AG04450 (cell line): ENCODE data around the gene ZNF296. TPM values are rescaled to one million over a fixed set of nuclear protein-coding genes. Genes with fewer than 3 reads are reported as not detected.
"Not testable (repeated sequence)": the region's sequence is repeated elsewhere in the genome, so short reads cannot be mapped to it uniquely, and the experiment has no call there.

ENCODE experiments used
- CTCF ChIA-PET: fragments of 300-600, 350-600 bp; formaldehyde crosslinking; extraction: SDS; loops from one replicate; lab custom pipeline; 2022; ENCODE audit warnings: antibody characterized with exemption, inconsistent platforms; lab: Charles Lee
- POLR2A ChIA-PET: fragments of 350-600 bp; formaldehyde crosslinking; extraction: SDS; loops from one replicate; lab custom pipeline; 2021; ENCODE audit warnings: antibody characterized with exemption, inconsistent platforms; lab: Yijun Ruan, JAX
- DNase-seq: peaks from one replicate; pipeline ENCODE4 v3.0.0-alpha.2; 2011; ENCODE audit warnings: low read depth, low spot score
- H3K27ac ChIP-seq: one replicate; pipeline ENCODE4 v1.5.1; 2012; ENCODE audit warnings: low read depth, low read length, control low read depth
- H3K27me3 ChIP-seq: one replicate; pipeline ENCODE4 v1.6.0; 2012; ENCODE audit warnings: low read length; ENCODE audit not compliant: control insufficient read depth, insufficient read depth
- H3K4me3 ChIP-seq: 2 replicates; pipeline ENCODE4 v1.5.1; 2011; ENCODE audit warnings: mild to moderate bottlenecking, low read depth, low read length, control low read depth
- H3K9me3 ChIP-seq: 2 replicates; pipeline ENCODE4 v1.5.1; 2012; ENCODE audit warnings: low read length; ENCODE audit not compliant: control insufficient read depth, insufficient read depth
- polyA plus RNA-seq: library from polyadenylated mRNA; depleted of rRNA; stranded (reverse); fragments of >200 nt; gene quantifications from 2 replicates; pipeline ENCODE4 v1.2.3, GENCODE V29; 2011
- TF ChIP-seq, protein P1 (sequence below): IDR thresholded peaks from 2 replicates; pipeline ENCODE4 v1.5.1; 2011; ENCODE audit warnings: low read depth, low read length, control low read depth, inconsistent platforms

ZNF296 gene
- polyA plus RNA-seq, 1 experiment, result not detected

DNA sequence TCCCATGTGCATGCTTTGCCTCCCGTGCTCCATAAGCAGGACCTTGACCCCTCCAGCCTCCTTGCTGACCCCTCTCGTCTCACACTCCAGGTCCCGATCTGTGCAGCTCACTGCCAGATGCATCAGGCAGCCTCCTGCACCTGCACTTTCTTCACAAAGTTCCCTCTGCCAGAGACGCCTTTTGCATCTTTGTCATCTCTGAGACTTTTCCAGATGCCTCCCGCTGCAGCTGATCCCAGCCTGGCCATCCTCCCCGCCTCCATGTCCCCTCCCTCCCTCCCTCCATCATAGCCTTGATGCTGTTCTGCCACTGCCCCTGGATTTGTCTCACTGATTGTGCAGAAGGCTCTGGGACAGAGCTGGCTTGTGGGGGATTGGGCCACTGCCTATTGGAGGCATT lies 46.6 kb upstream of the ZNF296 start:
- ChIA-PET POLR2A (no interaction called here), CTCF (no interaction called here)
- Histone ChIP-seq H3K27ac (no peak overlapping the region), H3K27me3 (no peaks in the 10 kb centered on the region), H3K9me3 (no peaks in the 10 kb centered on the region; the same call in 1 of the 2 replicates), H3K4me3 (no peak overlapping the region)
- TF ChIP-seq, protein P1, sequence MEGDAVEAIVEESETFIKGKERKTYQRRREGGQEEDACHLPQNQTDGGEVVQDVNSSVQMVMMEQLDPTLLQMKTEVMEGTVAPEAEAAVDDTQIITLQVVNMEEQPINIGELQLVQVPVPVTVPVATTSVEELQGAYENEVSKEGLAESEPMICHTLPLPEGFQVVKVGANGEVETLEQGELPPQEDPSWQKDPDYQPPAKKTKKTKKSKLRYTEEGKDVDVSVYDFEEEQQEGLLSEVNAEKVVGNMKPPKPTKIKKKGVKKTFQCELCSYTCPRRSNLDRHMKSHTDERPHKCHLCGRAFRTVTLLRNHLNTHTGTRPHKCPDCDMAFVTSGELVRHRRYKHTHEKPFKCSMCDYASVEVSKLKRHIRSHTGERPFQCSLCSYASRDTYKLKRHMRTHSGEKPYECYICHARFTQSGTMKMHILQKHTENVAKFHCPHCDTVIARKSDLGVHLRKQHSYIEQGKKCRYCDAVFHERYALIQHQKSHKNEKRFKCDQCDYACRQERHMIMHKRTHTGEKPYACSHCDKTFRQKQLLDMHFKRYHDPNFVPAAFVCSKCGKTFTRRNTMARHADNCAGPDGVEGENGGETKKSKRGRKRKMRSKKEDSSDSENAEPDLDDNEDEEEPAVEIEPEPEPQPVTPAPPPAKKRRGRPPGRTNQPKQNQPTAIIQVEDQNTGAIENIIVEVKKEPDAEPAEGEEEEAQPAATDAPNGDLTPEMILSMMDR, result no peak
- no peak for DNase-seq

DNA sequence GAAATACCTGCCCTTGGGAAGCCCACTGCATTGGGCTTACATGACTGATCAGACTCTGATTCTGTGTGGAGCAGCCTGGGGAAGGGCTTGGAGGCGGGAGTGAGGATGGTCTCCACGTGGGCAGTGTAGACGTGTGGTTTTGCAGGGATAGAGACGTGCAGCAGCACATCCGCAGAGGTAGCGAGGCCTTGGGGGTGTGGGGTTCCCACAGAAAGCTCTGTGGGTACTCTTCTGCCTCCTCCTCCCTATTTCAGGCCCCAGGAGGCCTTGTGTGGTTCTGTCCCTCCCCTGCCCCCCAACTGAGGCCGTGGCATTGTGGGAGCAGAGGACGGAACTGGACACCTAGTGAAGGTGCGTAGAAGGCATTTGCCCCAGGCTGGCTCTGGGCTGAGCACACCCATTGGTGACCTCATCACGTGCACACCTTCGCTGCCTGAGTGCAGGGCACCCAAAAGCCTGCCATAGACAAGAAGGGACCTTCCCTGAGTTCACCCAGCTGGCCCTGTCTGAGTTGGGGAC lies 45.6 kb upstream of the ZNF296 start:
- Histone ChIP-seq H3K4me3 (no peak overlapping the region), H3K9me3 (no peaks in the 10 kb centered on the region; the same call in 1 of the 2 replicates), H3K27ac (no peak overlapping the region), H3K27me3 (no peaks in the 10 kb centered on the region)
- ChIA-PET POLR2A (interaction anchor here (0.6 kb wide), 1 partner anchor 27 kb away, joined by 3 read pairs; no protein-coding TSS in a partner anchor), CTCF (interaction anchor here (0.6 kb wide), 1 partner anchor 237 kb away, joined by 3 read pairs; no protein-coding TSS in a partner anchor)
- no peak for DNase-seq
- TF ChIP-seq, protein P1, result no peak

DNA sequence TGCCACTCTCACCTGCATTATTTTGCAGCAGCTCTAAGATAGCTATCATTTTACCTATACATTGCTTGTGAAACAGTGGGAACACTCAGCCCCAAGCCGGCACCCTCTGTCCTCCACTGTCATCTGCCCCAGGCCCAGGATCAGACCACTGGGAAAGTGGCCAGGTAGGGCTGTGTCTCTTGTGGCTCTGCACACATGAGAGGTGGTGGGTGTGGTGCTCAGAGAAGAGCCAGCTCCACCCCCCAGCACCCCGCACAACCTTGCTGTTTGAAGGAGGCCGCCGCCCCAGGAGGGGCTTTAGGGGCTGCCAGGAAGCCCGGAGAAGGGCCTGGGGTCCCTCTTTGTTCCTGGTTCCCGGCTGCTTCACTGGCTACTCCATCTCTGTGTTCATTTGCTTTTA lies 43.3 kb upstream of the ZNF296 start:
- ChIA-PET CTCF (no interaction called here), POLR2A (no interaction called here)
- no peaks in the 10 kb centered on the region for H3K9me3 ChIP-seq
- no peak for DNase-seq
- H3K27me3 ChIP-seq, result no peaks in the 10 kb centered on the region
- TF ChIP-seq, protein P1, result no peak
- H3K4me3 ChIP-seq, result no peak overlapping the region
- no peak overlapping the region for H3K27ac ChIP-seq

DNA sequence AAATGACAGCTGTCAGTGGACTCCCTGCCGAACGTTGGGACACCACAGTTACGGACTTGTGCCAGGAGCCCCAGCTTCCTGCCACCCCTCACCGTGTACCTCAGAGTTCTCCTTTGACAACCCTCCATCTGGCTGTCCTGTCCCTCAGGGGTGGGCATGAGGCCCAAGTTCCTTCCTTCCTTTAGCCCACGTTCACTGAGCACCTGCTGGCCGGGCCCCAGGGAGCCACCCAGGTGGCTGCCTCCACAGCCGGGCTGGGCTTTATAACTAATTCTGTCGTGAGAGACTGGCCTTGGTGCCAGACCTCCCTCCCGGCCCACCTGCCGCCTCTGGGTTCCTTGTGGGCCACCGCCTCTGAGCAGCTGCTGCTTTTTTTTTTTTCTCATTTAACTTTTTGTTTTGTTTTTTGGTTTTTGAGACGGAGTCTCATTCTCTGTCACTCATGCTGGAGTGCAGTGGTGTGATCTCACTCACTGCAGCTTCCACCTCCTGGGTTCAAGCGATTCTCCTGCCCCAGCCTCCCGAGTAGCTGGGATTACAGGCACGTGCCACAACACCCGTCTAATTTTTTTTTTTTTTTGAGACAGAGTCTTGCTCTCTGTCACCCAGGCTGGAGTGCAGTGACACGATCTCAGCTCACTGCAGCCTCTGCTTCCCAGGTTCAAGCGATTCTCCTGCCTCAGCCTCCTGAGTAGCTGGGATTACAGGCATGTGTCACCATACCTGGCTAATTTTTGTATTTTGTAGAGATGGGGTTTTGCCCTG lies 42.5 kb upstream of the ZNF296 start:
- H3K27ac ChIP-seq, H3K9me3 ChIP-seq, DNase-seq, H3K27me3 ChIP-seq, CTCF ChIA-PET, H3K4me3 ChIP-seq, POLR2A ChIA-PET: not testable (repeated sequence)

DNA sequence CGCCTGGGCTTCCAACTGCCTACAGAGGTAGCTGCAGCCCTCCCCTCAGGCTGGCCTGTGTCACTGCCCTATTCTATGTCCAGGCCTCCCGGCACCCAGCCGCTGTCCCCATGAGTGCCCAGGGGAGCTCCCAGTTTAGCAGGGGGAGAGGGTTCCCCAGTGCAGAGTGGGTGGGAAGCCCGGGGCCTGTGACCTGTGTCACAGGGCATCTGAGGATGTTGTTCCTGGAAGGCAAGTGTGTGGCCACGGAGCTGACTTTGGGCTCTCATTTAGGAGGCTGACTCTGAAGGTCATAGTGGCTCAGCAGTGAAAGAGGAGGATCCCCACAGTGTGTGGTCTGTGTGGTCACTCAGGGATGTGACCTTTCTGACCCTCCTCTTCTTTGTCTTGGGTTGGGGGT lies 41.8 kb upstream of the ZNF296 start:
- ChIA-PET POLR2A (no interaction called here), CTCF (interaction anchor here (1.4 kb wide), 1 partner anchor 8 kb away, joined by 5 read pairs; no protein-coding TSS in a partner anchor)
- no peak overlapping the region for H3K27ac ChIP-seq
- no peaks in the 10 kb centered on the region for H3K9me3 ChIP-seq
- TF ChIP-seq, protein P1, result no peak
- no peak for DNase-seq
- no peaks in the 10 kb centered on the region for H3K27me3 ChIP-seq
- no peak overlapping the region for H3K4me3 ChIP-seq
